HG03432 (cell line): ENCODE results near the gene CDC23.
"Not testable (repeated sequence)": the region's sequence is repeated elsewhere in the genome, so short reads cannot be mapped to it uniquely, and the experiment has no call there.

Experiments used
- ATAC-seq: cut with Tn5 transposase; IDR thresholded peaks from one replicate; pipeline ENCODE4 v1.9.1; 2021; ENCODE audit warnings: mild to moderate bottlenecking, moderate library complexity; ENCODE audit not compliant: unreplicated experiment

Gene CDC23, protein sequence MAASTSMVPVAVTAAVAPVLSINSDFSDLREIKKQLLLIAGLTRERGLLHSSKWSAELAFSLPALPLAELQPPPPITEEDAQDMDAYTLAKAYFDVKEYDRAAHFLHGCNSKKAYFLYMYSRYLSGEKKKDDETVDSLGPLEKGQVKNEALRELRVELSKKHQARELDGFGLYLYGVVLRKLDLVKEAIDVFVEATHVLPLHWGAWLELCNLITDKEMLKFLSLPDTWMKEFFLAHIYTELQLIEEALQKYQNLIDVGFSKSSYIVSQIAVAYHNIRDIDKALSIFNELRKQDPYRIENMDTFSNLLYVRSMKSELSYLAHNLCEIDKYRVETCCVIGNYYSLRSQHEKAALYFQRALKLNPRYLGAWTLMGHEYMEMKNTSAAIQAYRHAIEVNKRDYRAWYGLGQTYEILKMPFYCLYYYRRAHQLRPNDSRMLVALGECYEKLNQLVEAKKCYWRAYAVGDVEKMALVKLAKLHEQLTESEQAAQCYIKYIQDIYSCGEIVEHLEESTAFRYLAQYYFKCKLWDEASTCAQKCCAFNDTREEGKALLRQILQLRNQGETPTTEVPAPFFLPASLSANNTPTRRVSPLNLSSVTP

DNA sequence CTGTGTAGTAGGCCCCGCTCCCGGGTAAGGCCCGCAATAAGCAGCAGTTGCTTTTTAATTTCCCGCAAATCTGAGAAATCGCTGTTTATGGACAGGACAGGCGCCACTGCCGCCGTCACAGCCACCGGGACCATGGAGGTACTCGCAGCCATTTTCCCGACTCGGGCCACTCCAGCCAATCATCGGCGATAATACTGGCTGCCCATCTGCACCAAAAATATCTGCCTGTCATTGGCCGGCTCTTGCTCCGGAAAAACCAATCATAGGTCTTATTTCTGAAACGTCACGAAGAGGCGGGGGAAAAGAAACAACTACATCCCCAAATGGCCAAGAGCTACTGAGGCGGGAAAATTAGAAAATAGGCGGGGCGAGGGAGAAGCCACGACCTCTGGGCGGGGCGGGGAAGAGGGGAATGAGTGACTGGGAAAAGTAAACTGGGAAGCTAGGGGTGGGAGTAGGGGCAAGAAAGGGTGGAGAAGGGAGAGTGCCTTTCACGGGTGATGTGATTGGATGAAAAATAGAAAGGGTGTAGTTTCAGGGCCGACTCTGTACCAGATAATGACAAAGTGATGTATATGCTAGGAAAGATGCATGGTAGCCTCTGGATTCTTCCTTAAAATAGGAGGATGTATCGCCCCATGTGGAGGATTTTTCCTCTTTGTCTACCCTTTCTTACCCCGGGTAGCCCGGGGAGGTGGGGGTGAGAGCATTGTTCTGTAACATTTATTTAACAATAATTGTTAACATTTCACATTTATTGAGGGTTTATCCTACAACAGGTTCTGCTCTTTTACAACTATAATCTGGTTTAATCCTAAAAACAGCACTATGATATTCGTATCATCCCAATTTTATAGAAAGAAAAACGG lies at the start of gene CDC23:
Gene CDC23, minus strand, starts transcription at position 163 of the 869 bp plus-strand sequence. Its CDS starts 11 bp downstream, at position 152.
- ATAC-seq = peak; percentile 96

DNA sequence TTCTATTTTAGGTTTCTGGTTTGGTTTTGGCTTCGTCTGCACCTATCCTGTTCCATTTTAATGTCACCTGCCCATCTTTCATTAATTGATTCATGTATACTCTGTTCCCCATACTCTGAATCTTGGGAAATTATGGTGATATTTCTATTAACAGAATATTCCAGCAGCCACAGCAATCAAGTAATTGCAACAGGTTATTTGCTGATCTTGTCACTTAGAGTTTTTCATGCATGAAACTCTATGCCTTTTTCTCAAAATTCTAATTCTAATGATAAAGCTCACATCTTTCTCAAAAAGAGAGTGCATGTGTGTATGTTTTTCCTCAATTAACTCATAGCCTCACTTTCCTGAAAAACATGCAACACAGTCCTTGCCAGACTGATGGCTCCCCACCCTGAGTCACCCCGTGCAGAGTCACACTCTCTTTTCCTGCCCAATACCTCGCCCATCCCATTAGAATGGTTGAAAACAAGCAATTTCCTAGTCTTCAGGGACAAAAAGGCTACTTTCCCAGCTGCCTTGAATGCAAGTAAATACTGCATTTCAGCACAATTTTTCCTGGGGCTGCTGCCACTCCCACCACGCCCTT lies 45.7 kb upstream of the CDC23 start:
- ATAC-seq = no peak

DNA sequence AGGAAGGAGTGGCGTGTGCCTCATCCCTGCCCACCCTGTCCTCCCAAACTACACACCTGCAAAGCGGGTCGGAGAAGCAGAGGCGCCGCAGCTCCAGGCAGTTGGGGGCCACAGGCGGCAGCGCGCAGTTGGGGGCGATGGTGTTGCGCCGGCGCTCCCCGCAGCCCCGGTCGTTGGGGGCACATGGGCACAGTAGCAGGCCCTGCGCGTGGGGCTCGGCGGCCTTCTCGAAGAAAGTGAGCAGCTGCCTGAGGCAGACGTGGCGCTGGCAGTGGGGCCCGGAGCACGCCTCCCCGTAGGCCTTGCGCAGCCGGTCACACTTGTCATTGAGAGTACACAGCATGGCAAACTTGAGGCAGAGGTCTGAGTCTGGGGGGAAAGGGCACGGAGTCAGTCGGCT lies 44.5 kb upstream of the CDC23 start:
- no peak for ATAC-seq

DNA sequence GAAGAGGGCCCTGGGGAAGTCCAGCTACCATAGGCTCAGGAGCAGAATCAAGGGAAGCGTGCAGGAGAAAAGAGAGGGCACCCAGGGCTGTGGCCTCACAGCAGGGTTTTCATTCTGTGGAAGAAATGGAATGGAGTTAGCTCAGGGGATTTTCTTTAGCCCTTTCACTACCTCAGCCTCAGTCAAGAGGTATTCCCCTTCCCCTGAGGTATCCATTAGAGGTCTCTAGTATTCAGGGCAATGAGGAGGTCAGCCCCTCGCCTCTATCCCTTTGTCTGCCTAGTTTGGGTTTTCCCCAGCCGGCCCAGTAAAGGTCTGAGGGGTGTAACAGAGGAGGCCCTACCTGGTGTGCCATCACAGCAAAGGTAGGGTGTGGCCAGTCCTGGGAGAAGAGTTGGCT lies 39.8 kb upstream of the CDC23 start:
- no peak for ATAC-seq

DNA sequence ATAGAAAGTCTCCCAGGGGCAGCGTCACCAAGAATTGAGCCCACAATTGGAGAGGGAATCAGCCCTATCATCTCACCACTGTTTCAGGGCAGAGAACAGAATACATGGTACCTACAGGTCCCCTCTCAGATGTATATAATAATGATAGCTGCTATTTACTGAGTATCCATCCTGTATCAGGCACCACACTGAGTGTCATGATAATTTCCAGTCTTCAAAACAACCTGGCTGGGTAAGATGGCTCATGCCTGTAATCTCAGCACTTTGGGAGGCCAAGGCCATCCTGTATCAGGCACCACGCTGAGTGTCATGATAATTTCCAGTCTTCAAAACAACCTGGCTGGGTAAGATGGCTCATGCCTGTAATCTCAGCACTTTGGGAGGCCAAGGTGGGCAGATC lies 34.7 kb upstream of the CDC23 start:
- ATAC-seq = not testable (repeated sequence)

DNA sequence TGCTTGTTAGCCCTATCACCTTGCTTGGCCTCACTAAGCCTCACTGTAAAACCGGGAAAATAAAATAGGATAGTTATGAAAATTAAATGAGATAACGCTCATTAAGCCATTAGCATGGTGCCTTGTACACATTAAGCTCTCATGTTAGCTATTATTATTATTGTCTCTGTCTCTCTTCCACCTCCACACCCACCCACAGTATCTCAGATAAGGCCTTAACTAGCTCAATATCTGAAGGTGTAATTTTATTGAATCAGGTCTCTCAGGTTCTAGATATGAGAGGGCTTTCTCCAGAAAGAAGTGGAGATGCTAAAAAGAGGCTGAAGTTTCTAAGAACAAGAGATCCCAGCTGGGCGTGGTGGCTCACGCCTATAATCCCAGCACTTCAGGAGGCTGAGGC lies 33.7 kb upstream of the CDC23 start:
- ATAC-seq = no peak

DNA sequence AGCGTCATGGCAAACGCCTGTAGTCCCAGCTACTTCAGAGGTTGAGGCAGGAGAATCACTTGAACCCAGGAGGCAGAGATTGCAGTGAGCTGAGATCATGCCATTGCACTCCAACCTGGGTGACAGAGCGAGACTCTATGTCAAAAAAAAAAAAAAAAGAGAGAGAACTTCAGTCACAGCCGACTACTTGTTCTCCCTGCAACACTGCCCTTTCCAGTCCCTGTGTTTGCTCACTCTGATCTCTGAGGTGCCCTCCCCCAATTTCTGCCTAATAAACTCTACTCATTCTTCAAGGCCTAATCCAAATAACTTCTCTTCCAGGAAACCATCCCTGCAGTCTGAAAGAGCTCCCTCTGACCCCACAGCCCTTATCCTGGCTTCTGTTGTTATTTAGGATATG lies 33.2 kb upstream of the CDC23 start:
- ATAC-seq = no peak

DNA sequence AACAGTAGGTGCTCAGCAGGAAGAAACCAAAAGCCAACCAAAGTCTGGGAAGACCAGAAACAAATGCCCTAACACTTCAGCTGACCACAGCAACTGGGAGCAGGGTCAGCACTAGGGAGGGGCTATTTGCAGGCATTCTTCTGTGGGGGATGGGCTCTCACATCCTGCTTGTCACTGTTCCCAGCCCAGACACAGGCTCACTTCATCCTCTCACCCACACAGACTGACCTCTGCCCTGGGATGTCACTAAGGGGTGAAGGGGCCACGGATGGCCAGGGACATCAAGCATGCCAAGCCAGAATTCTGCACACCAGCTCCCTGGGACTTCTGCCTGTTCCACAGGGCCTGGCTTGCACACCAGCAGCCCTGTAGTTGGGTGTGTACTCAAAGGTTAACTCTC lies 32.6 kb upstream of the CDC23 start:
- ATAC-seq = no peak

DNA sequence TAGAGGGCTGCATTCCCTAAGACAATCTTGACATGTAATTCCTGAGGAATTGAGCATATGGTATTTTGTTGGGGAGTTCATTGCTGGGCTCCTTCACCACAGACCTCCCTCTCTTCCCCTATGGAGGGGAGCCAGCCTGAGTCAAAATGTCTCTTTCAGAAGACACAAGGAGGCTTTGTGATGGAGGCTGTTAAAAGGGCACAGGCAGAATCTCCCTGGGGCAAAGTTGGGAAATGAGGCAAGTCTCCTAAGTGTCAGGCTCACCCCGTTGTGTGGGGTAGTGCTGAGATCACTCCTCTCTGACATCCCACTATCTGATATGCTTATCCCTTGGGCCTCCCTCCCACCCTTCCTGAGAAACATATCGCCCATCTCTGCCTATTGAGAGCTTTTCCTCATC lies 30.7 kb upstream of the CDC23 start:
- no peak for ATAC-seq

DNA sequence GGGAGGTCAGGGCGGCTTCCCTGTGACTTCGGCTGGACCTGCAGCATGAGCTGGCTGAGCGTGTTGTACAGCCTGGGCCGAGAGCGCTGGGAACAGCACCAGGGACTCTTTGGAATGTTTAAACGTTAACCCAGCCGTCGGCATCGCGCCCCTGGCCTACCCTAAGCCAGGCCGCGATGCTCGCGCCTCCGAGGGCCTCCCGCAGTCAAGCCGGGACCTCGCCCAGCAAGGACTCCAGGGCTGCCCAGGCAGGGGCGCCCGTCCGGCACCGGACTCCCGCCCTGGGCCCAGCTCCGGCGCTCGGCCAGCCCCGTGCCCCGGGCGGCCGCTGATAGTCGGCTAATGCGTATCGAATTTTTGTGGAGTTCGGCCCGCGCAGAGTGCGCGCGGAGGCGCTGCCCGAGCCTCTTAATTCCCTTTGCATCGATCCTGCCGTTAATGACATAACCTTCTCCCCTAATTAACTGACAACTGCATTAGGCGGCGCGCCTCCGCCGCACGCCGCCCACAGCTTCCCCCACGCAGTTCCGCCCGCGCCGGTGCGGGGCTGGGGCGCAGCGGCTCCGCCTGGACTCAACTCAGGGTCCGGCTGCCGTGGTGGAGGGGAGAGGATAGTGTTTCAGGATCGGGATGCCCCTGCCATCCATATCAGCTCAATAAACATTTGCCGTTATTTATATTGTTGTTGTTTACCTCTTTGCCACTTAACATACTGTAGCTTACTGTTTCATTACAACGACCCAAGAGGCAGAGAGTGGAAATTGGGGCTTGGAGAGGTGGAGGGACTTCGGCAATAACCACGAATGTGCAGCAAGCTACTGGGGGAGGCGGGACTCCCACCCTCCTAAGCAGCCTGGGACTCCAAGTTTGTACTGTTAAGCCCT lies 28.8 kb upstream of the CDC23 start:
- ATAC-seq = no peak

DNA sequence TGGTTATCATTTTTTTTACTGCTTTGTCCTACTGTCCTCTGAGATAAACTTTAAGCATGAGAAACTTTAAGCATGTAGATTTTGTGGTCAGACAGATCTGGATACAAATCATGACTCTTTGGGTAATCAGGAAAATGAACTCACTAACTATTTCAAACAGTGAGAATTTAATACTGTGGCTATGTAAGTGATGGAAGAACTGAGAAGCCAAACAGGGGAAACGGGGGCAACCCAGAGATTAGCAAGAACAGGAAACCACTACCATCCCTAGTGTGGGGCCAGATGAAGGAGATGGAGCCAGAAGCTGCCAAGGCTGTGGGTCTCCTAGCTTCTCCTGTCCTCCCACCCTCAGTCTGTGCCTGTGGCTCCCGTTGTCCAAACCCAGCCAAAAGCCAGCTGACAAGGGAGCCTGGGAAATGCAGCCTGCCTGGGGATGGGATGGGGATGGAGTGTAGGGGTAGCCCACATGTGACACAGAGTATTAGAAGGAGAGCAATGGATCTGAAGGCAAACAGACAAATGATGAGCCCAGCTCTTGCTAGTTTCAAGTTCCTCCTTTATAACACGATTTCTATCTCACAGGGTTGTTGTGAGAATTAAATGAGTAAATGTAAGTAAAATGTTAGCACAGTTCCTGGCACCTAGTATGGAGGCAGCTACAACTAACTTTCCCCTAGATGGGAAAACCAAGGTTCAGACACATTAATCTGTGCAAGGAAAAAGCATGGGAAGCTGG lies 27.7 kb upstream of the CDC23 start:
- no peak for ATAC-seq

DNA sequence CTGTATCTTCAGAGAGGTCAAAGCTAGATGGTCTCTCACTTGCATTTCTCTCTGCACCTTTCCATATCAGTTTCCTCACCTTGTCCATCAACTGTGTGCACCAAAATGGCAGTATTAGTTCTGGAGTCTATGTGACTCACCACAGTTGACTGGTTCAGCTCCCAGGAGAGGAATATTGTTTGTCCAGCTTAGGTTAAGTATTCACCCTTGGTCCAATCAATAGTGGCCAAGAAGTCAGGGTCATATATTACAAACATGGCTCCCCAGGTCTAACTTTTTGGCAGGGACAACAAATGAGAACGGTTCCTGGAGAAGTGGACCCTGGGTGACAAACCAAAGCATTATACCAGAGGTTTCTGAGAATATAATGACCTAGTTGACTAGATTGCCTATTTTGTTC lies 24.9 kb upstream of the CDC23 start:
- no peak for ATAC-seq

DNA sequence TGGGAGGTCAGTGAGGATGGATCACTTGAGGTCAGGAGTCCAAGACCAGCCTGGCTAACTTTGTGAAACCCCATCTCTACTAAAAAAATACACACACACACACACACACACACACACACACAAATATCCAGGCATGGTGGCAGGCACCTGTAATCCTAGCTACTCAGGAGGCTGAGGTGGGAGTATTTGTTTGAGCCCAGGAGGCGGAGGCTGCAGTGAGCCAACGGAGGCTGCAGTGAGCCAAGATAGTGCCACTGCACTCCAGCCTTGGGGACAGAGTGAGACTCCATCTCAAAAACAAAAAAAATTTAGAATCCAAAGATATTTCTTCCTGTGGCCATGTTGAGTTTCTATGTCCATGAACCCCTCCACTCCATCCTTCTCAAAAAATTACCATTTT lies 21.5 kb upstream of the CDC23 start:
- ATAC-seq = no peak

DNA sequence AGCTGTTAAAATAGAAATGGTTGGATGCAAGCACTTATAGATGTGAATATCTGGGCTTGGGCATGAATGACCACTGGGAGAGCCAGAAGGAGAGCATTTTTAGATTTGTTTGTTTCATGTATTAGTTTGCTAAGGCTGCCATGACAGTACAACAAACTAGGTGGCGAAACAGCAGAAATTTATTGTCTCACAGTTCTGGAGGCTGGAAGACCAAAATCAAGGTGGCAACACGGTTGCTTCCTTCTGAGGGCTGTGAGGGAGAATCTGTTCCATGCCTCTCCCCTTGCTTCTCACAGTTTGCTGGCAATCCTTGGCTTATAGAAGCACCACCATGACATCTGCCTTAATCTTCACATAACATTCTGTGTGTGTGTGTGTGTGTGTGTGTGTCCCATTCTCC lies 20.2 kb upstream of the CDC23 start:
- ATAC-seq = no peak

DNA sequence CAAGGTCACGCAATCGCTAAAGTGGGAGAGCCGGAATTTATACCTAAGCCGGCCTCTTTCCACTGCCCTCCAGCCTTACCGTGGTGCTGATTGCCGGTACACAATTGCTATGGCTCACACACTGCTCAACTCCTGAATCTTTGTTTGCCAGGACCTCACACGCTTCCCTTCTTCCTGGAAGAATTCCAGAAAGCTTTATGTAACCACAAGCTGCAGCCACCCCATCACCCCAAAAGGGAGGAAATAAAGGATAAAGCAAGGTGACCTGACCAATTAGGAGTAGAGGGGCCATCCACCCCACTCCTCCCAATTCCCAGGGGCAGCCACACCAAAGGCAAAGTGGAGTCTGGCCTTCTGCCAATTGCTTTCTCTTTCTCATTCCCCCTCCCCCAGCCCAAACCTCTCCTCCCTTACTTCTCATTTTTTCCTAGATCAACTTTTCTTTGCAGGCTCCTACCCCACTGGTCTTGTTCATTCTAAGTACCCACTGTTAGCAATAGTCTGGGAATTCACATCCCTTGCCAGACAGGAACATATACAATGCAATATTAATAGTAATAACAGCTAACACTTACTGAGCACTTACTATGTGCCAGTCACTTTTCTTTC lies 18.0 kb upstream of the CDC23 start:
- no peak for ATAC-seq

DNA sequence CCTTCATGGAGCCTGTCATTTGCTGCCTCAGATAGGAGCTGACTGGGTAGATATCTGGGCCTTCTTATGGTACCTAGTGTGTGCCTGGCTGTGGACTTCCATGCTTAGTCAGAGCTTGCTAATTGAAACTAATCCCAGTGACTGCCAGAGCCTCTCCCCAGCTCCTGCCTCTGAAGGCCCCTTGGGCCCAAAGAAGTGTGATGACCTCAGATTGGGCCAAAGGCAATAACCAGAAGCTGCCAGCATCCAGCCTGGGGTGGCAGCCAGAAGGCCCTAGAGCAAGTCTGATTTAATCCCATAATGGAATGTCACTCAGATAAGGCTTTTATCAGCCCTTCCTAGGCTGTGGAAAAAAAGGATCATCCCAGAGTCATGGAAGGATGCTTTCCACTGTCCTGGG lies 17.1 kb upstream of the CDC23 start:
- ATAC-seq = no peak

DNA sequence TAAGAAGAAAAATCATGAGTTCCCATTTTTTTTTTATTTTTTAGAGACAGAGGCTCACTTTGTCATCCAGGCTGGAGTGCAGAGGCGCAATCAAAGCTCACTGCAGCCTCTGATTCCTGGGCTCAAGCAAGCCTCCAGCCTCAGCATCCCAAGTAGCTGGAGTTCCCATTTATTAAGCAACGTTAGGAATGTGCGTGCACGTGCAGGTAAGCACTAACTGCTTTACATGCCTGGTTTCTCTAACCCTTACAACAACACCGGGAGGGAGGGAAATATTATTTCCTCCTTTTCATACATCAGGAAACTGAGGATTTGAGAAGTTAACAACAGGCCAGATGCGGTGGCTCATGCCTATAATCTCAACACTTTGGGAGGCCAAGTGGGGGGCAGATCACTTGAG lies 16.3 kb upstream of the CDC23 start:
- no peak for ATAC-seq

DNA sequence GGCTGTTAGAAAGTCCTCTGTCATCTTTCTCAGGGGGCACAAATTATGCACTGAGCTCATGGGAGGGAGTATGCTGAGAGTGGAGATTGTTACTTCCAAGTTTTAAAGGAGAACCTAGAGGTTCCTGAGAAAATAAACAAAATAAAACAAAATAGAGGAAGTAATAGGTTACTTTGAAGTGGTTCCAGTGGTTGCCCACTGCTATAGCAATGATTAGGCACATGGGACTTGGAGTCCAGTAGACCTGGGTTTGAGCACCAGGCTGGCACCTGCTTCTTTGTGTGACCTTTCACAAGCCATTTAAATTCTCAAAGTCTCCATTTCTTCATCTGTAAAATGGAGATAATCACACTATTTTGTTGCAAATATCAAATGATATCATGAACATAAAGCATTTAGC lies 13.8 kb upstream of the CDC23 start:
- ATAC-seq = no peak

DNA sequence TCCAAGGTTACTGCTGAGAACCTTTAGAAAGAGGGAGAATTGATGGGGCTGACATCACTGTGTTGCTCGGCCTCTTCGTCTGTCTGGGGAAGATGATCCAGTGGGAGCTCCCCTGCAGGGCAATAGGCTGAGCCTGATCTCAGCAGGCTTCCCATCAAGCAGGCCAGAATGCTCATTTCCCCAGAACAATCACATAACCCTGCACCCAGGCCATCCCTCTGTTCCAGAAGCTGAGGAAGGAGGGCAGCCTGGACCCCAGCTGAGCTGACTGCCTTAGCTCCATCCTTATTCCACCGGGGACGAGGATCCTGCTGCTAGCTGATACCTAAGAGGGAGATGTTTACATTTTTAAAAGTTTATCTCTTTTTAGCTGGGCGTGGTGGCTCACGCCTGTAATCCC lies 11.6 kb upstream of the CDC23 start:
- no peak for ATAC-seq
